HG03025 (cell line): ENCODE data around the gene CPNE5.
"Not testable (repeated sequence)": the region's sequence is repeated elsewhere in the genome, so short reads cannot be mapped to it uniquely, and the experiment has no call there.

Experiments
- ATAC-seq: cut with Tn5 transposase; IDR thresholded peaks from one replicate; pipeline ENCODE4 v1.9.1; 2021; ENCODE audit warnings: mild to moderate bottlenecking, moderate library complexity; ENCODE audit not compliant: unreplicated experiment, low FRiP score

Gene CPNE5

GRCh38 chr6:36817847-36818246, 21.4 kb downstream of the CPNE5 start:
- no peak for ATAC-seq

- no peak for ATAC-seq
Measured at GRCh38 chr6:36817176-36817817, 21.9 kb downstream of the CPNE5 start.

GRCh38 chr6:36815962-36816735, 23.1 kb downstream of the CPNE5 start:
- ATAC-seq: no peak

GRCh38 chr6:36814249-36814648, 25.0 kb downstream of the CPNE5 start:
- no peak for ATAC-seq

GRCh38 chr6:36813526-36813925, 25.7 kb downstream of the CPNE5 start:
- ATAC-seq: no peak

GRCh38 chr6:36813047-36813446, 26.2 kb downstream of the CPNE5 start:
- not testable (repeated sequence) for ATAC-seq

- ATAC-seq: no peak
Measured at GRCh38 chr6:36809941-36810803, 29.1 kb downstream of the CPNE5 start.

GRCh38 chr6:36809156-36809555, 30.1 kb downstream of the CPNE5 start:
- no peak for ATAC-seq

GRCh38 chr6:36808634-36809033, 30.6 kb downstream of the CPNE5 start:
- ATAC-seq: no peak

- no peak for ATAC-seq
Measured at GRCh38 chr6:36807750-36808149, 31.5 kb downstream of the CPNE5 start.

GRCh38 chr6:36807143-36807542, 32.1 kb downstream of the CPNE5 start:
- no peak for ATAC-seq

- no peak for ATAC-seq
Measured at GRCh38 chr6:36805917-36806316, 33.3 kb downstream of the CPNE5 start.

GRCh38 chr6:36805096-36805797, 34.0 kb downstream of the CPNE5 start:
- ATAC-seq: no peak

GRCh38 chr6:36804563-36804962, 34.7 kb downstream of the CPNE5 start:
- no peak for ATAC-seq

- no peak for ATAC-seq
Measured at GRCh38 chr6:36803908-36804307, 35.3 kb downstream of the CPNE5 start.

GRCh38 chr6:36803482-36803881, 35.8 kb downstream of the CPNE5 start:
- ATAC-seq: no peak

- no peak for ATAC-seq
Measured at GRCh38 chr6:36800223-36801076, 38.8 kb downstream of the CPNE5 start.

GRCh38 chr6:36798852-36799251, 40.4 kb downstream of the CPNE5 start:
- no peak for ATAC-seq

- ATAC-seq: no peak
Measured at GRCh38 chr6:36797653-36798052, 41.6 kb downstream of the CPNE5 start.

- no peak for ATAC-seq
Measured at GRCh38 chr6:36797055-36797454, 42.2 kb downstream of the CPNE5 start.
